Suprapubic skin (tissue), 4 donors: ENCODE results near the gene MLXIP. TPM values are rescaled to one million over a fixed set of nuclear protein-coding genes. Genes with fewer than 3 reads are reported as not detected.
"Not testable (repeated sequence)": the region's sequence is repeated elsewhere in the genome, so short reads cannot be mapped to it uniquely, and the experiment has no call there.

Experiments
- DNase-seq, 2 donors: peaks; one replicate each; pipeline ENCODE4 v3.0.0-alpha.2; 2019; ENCODE audit warnings: low spot score in 2 of 2
- H3K27ac ChIP-seq: fragments of 200-600 bp; sonication (generic); one replicate; pipeline ENCODE4 v1.5.1; 2019
- H3K27me3 ChIP-seq: fragments of 200-600 bp; sonication (generic); one replicate; pipeline ENCODE4 v1.5.1; 2019
- H3K36me3 ChIP-seq: fragments of 200-600 bp; sonication (generic); one replicate; pipeline ENCODE4 v1.5.1; 2019
- H3K4me1 ChIP-seq: fragments of 200-600 bp; sonication (generic); one replicate; pipeline ENCODE4 v1.5.1; 2019
- H3K4me3 ChIP-seq: fragments of 200-600 bp; sonication (generic); one replicate; pipeline ENCODE4 v1.5.1; 2019; ENCODE audit warnings: mild to moderate bottlenecking
- H3K9me3 ChIP-seq: fragments of 200-600 bp; sonication (generic); one replicate; pipeline ENCODE4 v1.5.1; 2019
- CTCF ChIP-seq, 2 donors: fragments of 200-600 bp in 1 of 2; fragments of 450-650 bp in 1 of 2; sonication (generic) in 1 of 2; IDR thresholded peaks; one replicate each; pipeline ENCODE4 v1.5.1; 2016 to 2019; ENCODE audit warnings: antibody characterized with exemption in 2 of 2, mild to moderate bottlenecking in 1 of 2, moderate library complexity in 1 of 2
- EP300 ChIP-seq: sonication (generic); formaldehyde crosslinking; IDR thresholded peaks from one replicate; pipeline ENCODE4 v1.6.1; 2017; ENCODE audit warnings: antibody characterized with exemption
- POLR2A ChIP-seq, 2 donors: fragments of 450-650 bp; IDR thresholded peaks; one replicate each; pipeline ENCODE4 v1.6.1; 2017; ENCODE audit warnings: antibody characterized with exemption in 2 of 2, mild to moderate bottlenecking in 2 of 2, moderate library complexity in 2 of 2
- POLR2AphosphoS5 ChIP-seq, 3 donors: sonication (generic); formaldehyde crosslinking; IDR thresholded peaks; one replicate each; pipeline ENCODE4 v1.6.1; 2017; ENCODE audit warnings: antibody characterized with exemption in 3 of 3
- WGBS: methylation state at CpG from one replicate; pipeline ENCODE4 v1.1.5; 2018; 5-methylcytosine and 5-hydroxymethylcytosine counted together
- total RNA-seq, 4 donors: library from RNA; depleted of rRNA; stranded (reverse); fragments of >200 nt; gene quantifications; one replicate each; pipeline ENCODE4 v1.1.0, GENCODE V29; 2016

Gene MLXIP
- total RNA-seq, 4 donors from 2014 or later: 25.2 to 91.4 (median 35.4) TPM

- Histone ChIP-seq H3K4me3 (no peak overlapping the region), H3K9me3 (no peaks in the 10 kb centered on the region), H3K4me1 (peaks cover 47% of the 10 kb centered on the region), H3K36me3 (peaks cover 5% of the 10 kb centered on the region), H3K27me3 (no peaks in the 10 kb centered on the region), H3K27ac (no peak overlapping the region)
- TF ChIP-seq CTCF (IDR thresholded peaks at IDR 0.05): peak in 1 of 2 donors; percentile 70
- no peak for TF ChIP-seq POLR2A (IDR thresholded peaks at IDR 0.05)
- DNase-seq: no peak
- 79% methylated on average over 14 of the region's 21 CpGs for WGBS
These were observed 47.0 kb upstream of the MLXIP start for GRCh38 chr12:122031342-122032216.

- no peak for DNase-seq
- H3K27ac ChIP-seq: no peak overlapping the region
- no peaks in the 10 kb centered on the region for H3K9me3 ChIP-seq
- no peak for TF ChIP-seq POLR2AphosphoS5 (IDR thresholded peaks at IDR 0.05)
- no peak for TF ChIP-seq CTCF (IDR thresholded peaks at IDR 0.05)
- no peak for TF ChIP-seq POLR2A (IDR thresholded peaks at IDR 0.05)
- TF ChIP-seq EP300: no peak
- H3K4me3 ChIP-seq: no peak overlapping the region
- H3K36me3 ChIP-seq: peaks cover 5% of the 10 kb centered on the region
- H3K4me1 ChIP-seq: peaks cover 39% of the 10 kb centered on the region
- no peaks in the 10 kb centered on the region for H3K27me3 ChIP-seq
- WGBS: 90% methylated on average over 11 of the region's 11 CpGs
These were observed 46.0 kb upstream of the MLXIP start for GRCh38 chr12:122032580-122032979.

GRCh38 chr12:122035292-122035691, 43.3 kb upstream of the MLXIP start:
- no peak for DNase-seq
- WGBS: 62% methylated on average over 8 of the region's 8 CpGs
- Histone ChIP-seq H3K27ac (peak overlapping the region; percentile 60), H3K4me1 (peaks cover 17% of the 10 kb centered on the region), H3K27me3 (no peaks in the 10 kb centered on the region), H3K36me3 (peaks cover 14% of the 10 kb centered on the region), H3K4me3 (no peak overlapping the region), H3K9me3 (no peaks in the 10 kb centered on the region)
- TF ChIP-seq CTCF (IDR thresholded peaks at IDR 0.05) (no peak), POLR2A (IDR thresholded peaks at IDR 0.05) (no peak), EP300 (no peak), POLR2AphosphoS5 (IDR thresholded peaks at IDR 0.05) (peak in 1 of 3 donors; percentile 17)

- peak overlapping the region; percentile 60 for H3K27ac ChIP-seq
- TF ChIP-seq CTCF (IDR thresholded peaks at IDR 0.05) (no peak), POLR2A (IDR thresholded peaks at IDR 0.05) (no peak), EP300 (no peak), POLR2AphosphoS5 (IDR thresholded peaks at IDR 0.05) (no peak)
- H3K4me3 ChIP-seq: no peak overlapping the region
- no peaks in the 10 kb centered on the region for H3K27me3 ChIP-seq
- 83% methylated on average over 6 of the region's 6 CpGs for WGBS
- H3K9me3 ChIP-seq: no peaks in the 10 kb centered on the region
- no peak for DNase-seq
- H3K36me3 ChIP-seq: peaks cover 14% of the 10 kb centered on the region
- peaks cover 15% of the 10 kb centered on the region for H3K4me1 ChIP-seq
These were observed 42.4 kb upstream of the MLXIP start for GRCh38 chr12:122036153-122036552.

GRCh38 chr12:122040579-122041386, 37.8 kb upstream of the MLXIP start:
- TF ChIP-seq CTCF (IDR thresholded peaks at IDR 0.05) (no peak), POLR2A (IDR thresholded peaks at IDR 0.05) (no peak), POLR2AphosphoS5 (IDR thresholded peaks at IDR 0.05) (no peak), EP300 (no peak)
- Histone ChIP-seq H3K27me3 (no peaks in the 10 kb centered on the region), H3K4me1 (peaks cover 2% of the 10 kb centered on the region), H3K9me3 (no peaks in the 10 kb centered on the region), H3K27ac (no peak overlapping the region), H3K36me3 (peaks cover 33% of the 10 kb centered on the region), H3K4me3 (no peak overlapping the region)
- 89% methylated on average over 21 of the region's 21 CpGs for WGBS
- no peak for DNase-seq

DNA sequence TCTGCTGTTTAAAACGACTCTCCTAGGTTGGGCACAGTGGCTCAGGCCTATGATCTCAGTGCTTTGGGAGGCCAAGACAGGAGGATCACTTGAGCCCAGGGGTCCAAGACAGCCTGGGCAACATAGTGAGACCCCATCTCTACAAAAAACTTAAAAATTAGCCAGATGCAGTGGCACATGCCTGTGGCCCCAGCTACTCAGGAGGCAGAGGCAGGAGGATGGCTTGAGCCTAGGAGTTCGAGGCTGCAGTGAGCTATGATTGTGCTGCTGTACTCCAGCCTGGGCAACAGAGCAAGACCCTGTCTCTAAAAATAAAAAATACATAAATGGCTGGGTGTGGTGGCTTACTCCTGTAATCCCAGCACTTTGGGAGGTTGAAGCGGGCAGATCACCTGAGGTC, 37.1 kb upstream of the MLXIP start:
- H3K9me3 ChIP-seq, H3K4me1 ChIP-seq, H3K27me3 ChIP-seq, H3K27ac ChIP-seq, DNase-seq, H3K4me3 ChIP-seq: not testable (repeated sequence)
- 89% methylated on average over 3 of the region's 3 CpGs for WGBS
- peaks cover 31% of the 10 kb centered on the region for H3K36me3 ChIP-seq
